ENCODE data around the gene URM1. TPM values are rescaled to one million over a fixed set of nuclear protein-coding genes. Genes with fewer than 3 reads are reported as not detected.
"Not testable (repeated sequence)": the region's sequence is repeated elsewhere in the genome, so short reads cannot be mapped to it uniquely, and the experiment has no call there.

URM1 gene
- total and polyA plus RNA-seq, 9 donors, result 48.3 to 82.2 (median 68.0) TPM

GRCh38 chr9:128423356-128423755 is 52.2 kb downstream of the URM1 start:
- H3K9me3 ChIP-seq (replicated peaks; ENCODE audit: control insufficient read depth, low read depth, low read length); DNase-seq; H3K27ac ChIP-seq (ENCODE audit: low read length); H3K4me3 ChIP-seq (ENCODE audit: low read length): not testable (repeated sequence)
- Histone ChIP-seq H3K4me1 (ENCODE audit: control insufficient read depth, insufficient read depth, low read length) (peaks cover 32% of the 10 kb centered on the region), H3K36me3 (ENCODE audit: control insufficient read depth, insufficient read depth, low read length) (peaks cover 38% of the 10 kb centered on the region), H3K27me3 (ENCODE audit: control insufficient read depth, insufficient read depth, low read length) (peaks cover 11% of the 10 kb centered on the region)
- WGBS (ENCODE audit: insufficient coverage), result 21% methylated on average over 2 of the region's 6 CpGs

- Histone ChIP-seq H3K27ac (ENCODE audit: low read length) (no peak overlapping the region), H3K36me3 (ENCODE audit: control insufficient read depth, insufficient read depth, low read length) (peaks cover 46% of the 10 kb centered on the region), H3K4me1 (ENCODE audit: control insufficient read depth, insufficient read depth, low read length) (peaks cover 25% of the 10 kb centered on the region), H3K27me3 (ENCODE audit: control insufficient read depth, insufficient read depth, low read length) (peaks cover 5% of the 10 kb centered on the region), H3K9me3 (replicated peaks; ENCODE audit: control insufficient read depth, low read depth, low read length) (no peaks in the 10 kb centered on the region), H3K4me3 (ENCODE audit: low read length) (no peak overlapping the region)
- WGBS (ENCODE audit: insufficient coverage), result 86% methylated on average over 13 of the region's 15 CpGs
- no peak for DNase-seq
Measured at GRCh38 chr9:128424268-128424780, 53.1 kb downstream of the URM1 start.

GRCh38 chr9:128428644-128429512 is 57.7 kb downstream of the URM1 start:
- Histone ChIP-seq H3K4me1 (ENCODE audit: control insufficient read depth, insufficient read depth, low read length) (no peaks in the 10 kb centered on the region), H3K27ac (ENCODE audit: low read length) (no peak overlapping the region), H3K4me3 (ENCODE audit: low read length) (no peak overlapping the region), H3K27me3 (ENCODE audit: control insufficient read depth, insufficient read depth, low read length) (no peaks in the 10 kb centered on the region), H3K9me3 (replicated peaks; ENCODE audit: control insufficient read depth, low read depth, low read length) (no peaks in the 10 kb centered on the region), H3K36me3 (ENCODE audit: control insufficient read depth, insufficient read depth, low read length) (peaks cover 65% of the 10 kb centered on the region)
- no peak for DNase-seq
- WGBS (ENCODE audit: insufficient coverage), result 67% methylated on average over 11 of the region's 22 CpGs

- Histone ChIP-seq H3K9me3 (replicated peaks; ENCODE audit: control insufficient read depth, low read depth, low read length) (no peaks in the 10 kb centered on the region), H3K4me3 (ENCODE audit: low read length) (no peak overlapping the region), H3K4me1 (ENCODE audit: control insufficient read depth, insufficient read depth, low read length) (no peaks in the 10 kb centered on the region), H3K36me3 (ENCODE audit: control insufficient read depth, insufficient read depth, low read length) (peaks cover 65% of the 10 kb centered on the region), H3K27me3 (ENCODE audit: control insufficient read depth, insufficient read depth, low read length) (no peaks in the 10 kb centered on the region), H3K27ac (ENCODE audit: low read length) (no peak overlapping the region)
- no peak for DNase-seq
- WGBS (ENCODE audit: insufficient coverage), result no CpG with 5 or more reads among the region's 13 CpGs
Measured at GRCh38 chr9:128429513-128430086, 58.4 kb downstream of the URM1 start.

GRCh38 chr9:128431207-128431606 is 60.0 kb downstream of the URM1 start:
- H3K4me1 ChIP-seq (ENCODE audit: control insufficient read depth, insufficient read depth, low read length), result no peaks in the 10 kb centered on the region
- H3K36me3 ChIP-seq (ENCODE audit: control insufficient read depth, insufficient read depth, low read length), result peaks cover 64% of the 10 kb centered on the region
- H3K27ac ChIP-seq (ENCODE audit: low read length), result no peak overlapping the region
- H3K4me3 ChIP-seq (ENCODE audit: low read length), result no peak overlapping the region
- 85% methylated on average over 5 of the region's 8 CpGs for WGBS (ENCODE audit: insufficient coverage)
- H3K9me3 ChIP-seq (replicated peaks; ENCODE audit: control insufficient read depth, low read depth, low read length), result no peaks in the 10 kb centered on the region
- DNase-seq, result no peak
- H3K27me3 ChIP-seq (ENCODE audit: control insufficient read depth, insufficient read depth, low read length), result no peaks in the 10 kb centered on the region

GRCh38 chr9:128434340-128434739 is 63.2 kb downstream of the URM1 start:
- no peak for DNase-seq
- H3K4me1 ChIP-seq (ENCODE audit: control insufficient read depth, insufficient read depth, low read length), result peaks cover 8% of the 10 kb centered on the region
- H3K4me3 ChIP-seq (ENCODE audit: low read length), result no peak overlapping the region
- WGBS (ENCODE audit: insufficient coverage), result 88% methylated on average over 17 of the region's 17 CpGs
- no peak overlapping the region for H3K27ac ChIP-seq (ENCODE audit: low read length)
- peaks cover 54% of the 10 kb centered on the region for H3K36me3 ChIP-seq (ENCODE audit: control insufficient read depth, insufficient read depth, low read length)
- H3K9me3 ChIP-seq (replicated peaks; ENCODE audit: control insufficient read depth, low read depth, low read length), result no peaks in the 10 kb centered on the region
- no peaks in the 10 kb centered on the region for H3K27me3 ChIP-seq (ENCODE audit: control insufficient read depth, insufficient read depth, low read length)

- WGBS (ENCODE audit: insufficient coverage), result 80% methylated on average over 17 of the region's 18 CpGs
- Histone ChIP-seq H3K27me3 (ENCODE audit: control insufficient read depth, insufficient read depth, low read length) (no peaks in the 10 kb centered on the region), H3K27ac (ENCODE audit: low read length) (no peak overlapping the region), H3K36me3 (ENCODE audit: control insufficient read depth, insufficient read depth, low read length) (peaks cover 51% of the 10 kb centered on the region), H3K9me3 (replicated peaks; ENCODE audit: control insufficient read depth, low read depth, low read length) (no peaks in the 10 kb centered on the region), H3K4me3 (ENCODE audit: low read length) (no peak overlapping the region), H3K4me1 (ENCODE audit: control insufficient read depth, insufficient read depth, low read length) (peaks cover 8% of the 10 kb centered on the region)
- DNase-seq, result no peak
Measured at GRCh38 chr9:128435611-128436010, 64.4 kb downstream of the URM1 start.

- Histone ChIP-seq H3K9me3 (replicated peaks; ENCODE audit: control insufficient read depth, low read depth, low read length) (no peaks in the 10 kb centered on the region), H3K27ac (ENCODE audit: low read length) (peak overlapping the region; percentile 54)
- peak; percentile 89 for DNase-seq
Measured at GRCh38 chr9:128438343-128439109, 67.4 kb downstream of the URM1 start.

GRCh38 chr9:128439273-128439672 is 68.1 kb downstream of the URM1 start:
- WGBS (ENCODE audit: insufficient coverage), result 96% methylated on average over 4 of the region's 7 CpGs
- H3K4me1 ChIP-seq (ENCODE audit: control insufficient read depth, insufficient read depth, low read length), result peaks cover 8% of the 10 kb centered on the region
- peaks cover 23% of the 10 kb centered on the region for H3K36me3 ChIP-seq (ENCODE audit: control insufficient read depth, insufficient read depth, low read length)
- DNase-seq, result no peak
- H3K27me3 ChIP-seq (ENCODE audit: control insufficient read depth, insufficient read depth, low read length), result no peaks in the 10 kb centered on the region
- no peak overlapping the region for H3K4me3 ChIP-seq (ENCODE audit: low read length)
- no peaks in the 10 kb centered on the region for H3K9me3 ChIP-seq (replicated peaks; ENCODE audit: control insufficient read depth, low read depth, low read length)
- H3K27ac ChIP-seq (ENCODE audit: low read length), result peak overlapping the region; percentile 49

More at GRCh38 chr9:128438343-128439109, 67.4 kb downstream of the URM1 start:
- WGBS (ENCODE audit: insufficient coverage), result 23% methylated on average over 7 of the region's 12 CpGs
- peaks cover 8% of the 10 kb centered on the region for H3K4me1 ChIP-seq (ENCODE audit: control insufficient read depth, insufficient read depth, low read length)
- peaks cover 30% of the 10 kb centered on the region for H3K36me3 ChIP-seq (ENCODE audit: control insufficient read depth, insufficient read depth, low read length)
- no peaks in the 10 kb centered on the region for H3K27me3 ChIP-seq (ENCODE audit: control insufficient read depth, insufficient read depth, low read length)
- no peak overlapping the region for H3K4me3 ChIP-seq (ENCODE audit: low read length)

Data from muscle of leg (tissue), 11 donors.